IPS-NIHi11 (cell line): ENCODE measurements around the gene LIN7A.

Experiments
- DNase-seq: peaks from one replicate; pipeline ENCODE4 v3.0.0; 2012; ENCODE audit warnings: mixed read lengths, low spot score

Gene LIN7A

GRCh38 chr12:80858356-80858755 is 79.4 kb downstream of the LIN7A start:
- no peak for DNase-seq

- DNase-seq: no peak
These were observed 80.4 kb downstream of the LIN7A start for GRCh38 chr12:80857311-80857710.

- no peak for DNase-seq
These were observed 88.4 kb downstream of the LIN7A start for GRCh38 chr12:80849337-80849736.

- no peak for DNase-seq
These were observed 88.9 kb downstream of the LIN7A start for GRCh38 chr12:80848858-80849257.

GRCh38 chr12:80847575-80847974 is 90.2 kb downstream of the LIN7A start:
- DNase-seq: no peak

- DNase-seq: no peak
These were observed 90.8 kb downstream of the LIN7A start for GRCh38 chr12:80846952-80847351.

GRCh38 chr12:80845639-80846038 is 92.1 kb downstream of the LIN7A start:
- no peak for DNase-seq

- DNase-seq: no peak
These were observed 93.8 kb downstream of the LIN7A start for GRCh38 chr12:80843969-80844368.

GRCh38 chr12:80838708-80839107 is 99.0 kb downstream of the LIN7A start:
- no peak for DNase-seq

GRCh38 chr12:80838024-80838658 is 99.6 kb downstream of the LIN7A start:
- no peak for DNase-seq

GRCh38 chr12:80837342-80837978 is 100.3 kb downstream of the LIN7A start:
- DNase-seq: peak; percentile 52

GRCh38 chr12:80834724-80835123 is 103.0 kb downstream of the LIN7A start:
- no peak for DNase-seq

- no peak for DNase-seq
These were observed 107.1 kb downstream of the LIN7A start for GRCh38 chr12:80830533-80831088.

GRCh38 chr12:80829767-80830166 is 108.0 kb downstream of the LIN7A start:
- no peak for DNase-seq

- no peak for DNase-seq
These were observed 112.2 kb downstream of the LIN7A start for GRCh38 chr12:80825506-80825905.

- DNase-seq: no peak
These were observed 114.3 kb downstream of the LIN7A start for GRCh38 chr12:80823393-80823792.

- peak; percentile 30 for DNase-seq
These were observed 116.2 kb downstream of the LIN7A start for GRCh38 chr12:80821513-80822000.

GRCh38 chr12:80818878-80819277 is 118.9 kb downstream of the LIN7A start:
- no peak for DNase-seq

- DNase-seq: no peak
These were observed 122.4 kb downstream of the LIN7A start for GRCh38 chr12:80815351-80815750.

- no peak for DNase-seq
These were observed 123.3 kb downstream of the LIN7A start for GRCh38 chr12:80814453-80814852.

- no peak for DNase-seq
These were observed 123.9 kb downstream of the LIN7A start for GRCh38 chr12:80813820-80814219.

- DNase-seq: no peak
These were observed 125.6 kb downstream of the LIN7A start for GRCh38 chr12:80811957-80812708.

- no peak for DNase-seq
These were observed 126.9 kb downstream of the LIN7A start for GRCh38 chr12:80810874-80811273.
